Caco-2 (cell line): ENCODE data around the gene MAVS. TPM values are rescaled to one million over a fixed set of nuclear protein-coding genes. Genes with fewer than 3 reads are reported as not detected.

Source experiments
- BruUV-seq: library from RNA; stranded (reverse); fragments of 400-500 nt; replicated peaks from 2 replicates; lab custom pipeline; 2021; lab: Mats Ljungman, UMichigan
- CTCF ChIA-PET: fragments of 300-600 bp; sonication (Branson Sonifier 250); formaldehyde crosslinking; loops from one replicate; lab custom pipeline; 2022; ENCODE audit warnings: antibody characterized with exemption; lab: Charles Lee
- POLR2A ChIA-PET: fragments of 300-600 bp; sonication (Branson Sonifier 250); formaldehyde crosslinking; loops from one replicate; lab custom pipeline; 2022; ENCODE audit warnings: antibody characterized with exemption; lab: Charles Lee
- DNase-seq, 2 experiments: peaks; one replicate each; pipeline versions ENCODE4 v3.0.0 to v3.0.0-alpha.2; 2020 to 2022
- H3K27me3 ChIP-seq: replicated peaks from 2 replicates; pipeline ENCODE4 v1.6.0; 2011; ENCODE audit warnings: low read length; ENCODE audit not compliant: control insufficient read depth, insufficient read depth
- H3K36me3 ChIP-seq: 2 replicates; pipeline ENCODE4 v1.5.1; 2011; ENCODE audit warnings: low read length; ENCODE audit not compliant: control insufficient read depth, insufficient read depth
- H3K4me1 ChIP-seq: fragments of 250-450 bp; sonication (Bioruptor Pico); 2 replicates; pipeline ENCODE4 v1.5.1; 2020; ENCODE audit warnings: mild to moderate bottlenecking
- H3K4me3 ChIP-seq: 2 replicates; pipeline ENCODE4 v1.5.1; 2011; ENCODE audit warnings: low read depth, mild to moderate bottlenecking, control low read depth, low read length
- H3K9me3 ChIP-seq: fragments of 250-450 bp; sonication (Bioruptor Pico); 2 replicates; pipeline ENCODE4 v1.5.1; 2020; ENCODE audit warnings: mild to moderate bottlenecking, moderate library complexity
- H3K27ac Mint-ChIP-seq: one replicate; pipeline ENCODE4 v1.8.0; 2022; ENCODE audit warnings: mixed read lengths; ENCODE audit not compliant: unreplicated experiment
- H3K27me3 Mint-ChIP-seq: one replicate; pipeline ENCODE4 v1.8.0; 2022; ENCODE audit warnings: mixed read lengths; ENCODE audit not compliant: insufficient read depth, unreplicated experiment
- H3K36me3 Mint-ChIP-seq: one replicate; pipeline ENCODE4 v1.8.0; 2022; ENCODE audit warnings: mild to moderate bottlenecking, mixed read lengths; ENCODE audit not compliant: insufficient read depth, unreplicated experiment
- H3K4me1 Mint-ChIP-seq: one replicate; pipeline ENCODE4 v1.8.0; 2022; ENCODE audit warnings: low read depth, mixed read lengths; ENCODE audit not compliant: unreplicated experiment
- H3K4me3 Mint-ChIP-seq: one replicate; pipeline ENCODE4 v1.8.0; 2022; ENCODE audit warnings: mild to moderate bottlenecking, moderate library complexity, mixed read lengths; ENCODE audit not compliant: unreplicated experiment
- H3K9me3 Mint-ChIP-seq: one replicate; pipeline ENCODE4 v1.8.0; 2022; ENCODE audit warnings: mixed read lengths; ENCODE audit not compliant: unreplicated experiment
- intact Hi-C: fragments of 100-400 bp; cut with micrococcal nuclease; formaldehyde crosslinking; loops from one replicate; pipeline ENCODE4 v1.10.0; 2022; ENCODE audit not compliant: unreplicated experiment
- total RNA-seq: library from RNA; stranded (reverse); gene quantifications from 2 replicates; pipeline ENCODE4 v1.2.3, GENCODE V29; 2022
- TF ChIP-seq, protein P1 (sequence below), 2 experiments: fragments of 200-600 bp in 1 of 2; IDR thresholded peaks; 1 replicate in 1 of 2; 2 replicates in 1 of 2; pipeline versions ENCODE4 v1.5.1 to v1.8.0; 2011 to 2022; ENCODE audit warnings: antibody characterized with exemption in 1 of 2, control low read depth in 1 of 2, inconsistent platforms in 1 of 2, low read depth in 1 of 2, low read length in 1 of 2, mild to moderate bottlenecking in 1 of 2, moderate library complexity in 1 of 2; ENCODE audit not compliant: insufficient read depth in 1 of 2, severe bottlenecking in 1 of 2, unreplicated experiment in 1 of 2

MAVS gene
- total RNA-seq, 1 experiment from 2014 or later: 56.4 TPM

DNA sequence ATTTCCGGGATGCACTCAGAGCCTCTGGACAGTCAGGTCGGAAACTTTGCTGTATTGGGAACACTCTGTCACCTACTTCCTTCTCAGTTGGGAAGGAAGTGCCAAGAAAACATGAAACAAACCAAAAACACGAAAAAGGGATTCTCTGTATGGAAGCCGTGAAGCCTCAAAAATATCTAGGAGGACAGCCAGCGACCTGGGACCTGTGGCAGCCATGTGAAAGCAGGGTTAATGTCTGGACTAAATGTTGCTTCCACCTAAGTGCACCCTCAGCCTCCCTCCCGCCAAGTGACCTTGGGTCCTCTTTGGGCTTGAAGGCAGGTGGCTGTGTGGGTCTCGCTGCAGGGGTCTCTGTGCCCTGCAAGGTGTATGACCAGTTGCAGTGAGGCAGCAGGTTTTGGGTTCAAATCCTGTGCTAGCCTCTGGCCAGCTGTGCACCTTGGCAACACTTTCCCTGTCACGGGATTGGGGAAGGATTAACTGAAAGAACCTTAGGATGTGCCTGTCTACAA lies 851 bp downstream of the MAVS start:
- Mint-ChIP-seq H3K4me3 (peak overlapping the region; percentile 92), H3K9me3 (no peaks in the 10 kb centered on the region), H3K27ac (peak overlapping the region; percentile 94), H3K4me1 (peaks cover 10% of the 10 kb centered on the region), H3K27me3 (no peaks in the 10 kb centered on the region), H3K36me3 (peaks cover 29% of the 10 kb centered on the region)
- H3K27me3 ChIP-seq: no peaks in the 10 kb centered on the region
- peak overlapping the region; percentile 57 for H3K4me3 ChIP-seq
- DNase-seq: no peak
- H3K9me3 ChIP-seq: no peaks in the 10 kb centered on the region
- BruUV-seq: TSS peak; percentile 70
- ChIA-PET CTCF (interaction anchor here (0.8 to 1.0 kb wide), 2 partner anchors 61 to 245 kb away, joined by 6 to 8 read pairs; partner anchors contain the start of gene CENPB), POLR2A (interaction anchor here (1.0 kb wide), 1 partner anchor 27 kb away, joined by 4 read pairs; the partner anchor contains the start of gene AP5S1)
- TF ChIP-seq, protein P1, sequence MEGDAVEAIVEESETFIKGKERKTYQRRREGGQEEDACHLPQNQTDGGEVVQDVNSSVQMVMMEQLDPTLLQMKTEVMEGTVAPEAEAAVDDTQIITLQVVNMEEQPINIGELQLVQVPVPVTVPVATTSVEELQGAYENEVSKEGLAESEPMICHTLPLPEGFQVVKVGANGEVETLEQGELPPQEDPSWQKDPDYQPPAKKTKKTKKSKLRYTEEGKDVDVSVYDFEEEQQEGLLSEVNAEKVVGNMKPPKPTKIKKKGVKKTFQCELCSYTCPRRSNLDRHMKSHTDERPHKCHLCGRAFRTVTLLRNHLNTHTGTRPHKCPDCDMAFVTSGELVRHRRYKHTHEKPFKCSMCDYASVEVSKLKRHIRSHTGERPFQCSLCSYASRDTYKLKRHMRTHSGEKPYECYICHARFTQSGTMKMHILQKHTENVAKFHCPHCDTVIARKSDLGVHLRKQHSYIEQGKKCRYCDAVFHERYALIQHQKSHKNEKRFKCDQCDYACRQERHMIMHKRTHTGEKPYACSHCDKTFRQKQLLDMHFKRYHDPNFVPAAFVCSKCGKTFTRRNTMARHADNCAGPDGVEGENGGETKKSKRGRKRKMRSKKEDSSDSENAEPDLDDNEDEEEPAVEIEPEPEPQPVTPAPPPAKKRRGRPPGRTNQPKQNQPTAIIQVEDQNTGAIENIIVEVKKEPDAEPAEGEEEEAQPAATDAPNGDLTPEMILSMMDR (IDR thresholded peaks at IDR 0.05; ENCODE audit: insufficient read depth in 1 of 2, low read depth in 1 of 2, low read length in 1 of 2, severe bottlenecking in 1 of 2, unreplicated experiment in 1 of 2): no peak
- intact Hi-C loops: loop anchor here (2.0 kb wide), 1 partner anchor 27 kb away; the partner anchor contains the start of gene AP5S1
- no peaks in the 10 kb centered on the region for H3K36me3 ChIP-seq
- H3K4me1 ChIP-seq: peaks cover 12% of the 10 kb centered on the region

DNA sequence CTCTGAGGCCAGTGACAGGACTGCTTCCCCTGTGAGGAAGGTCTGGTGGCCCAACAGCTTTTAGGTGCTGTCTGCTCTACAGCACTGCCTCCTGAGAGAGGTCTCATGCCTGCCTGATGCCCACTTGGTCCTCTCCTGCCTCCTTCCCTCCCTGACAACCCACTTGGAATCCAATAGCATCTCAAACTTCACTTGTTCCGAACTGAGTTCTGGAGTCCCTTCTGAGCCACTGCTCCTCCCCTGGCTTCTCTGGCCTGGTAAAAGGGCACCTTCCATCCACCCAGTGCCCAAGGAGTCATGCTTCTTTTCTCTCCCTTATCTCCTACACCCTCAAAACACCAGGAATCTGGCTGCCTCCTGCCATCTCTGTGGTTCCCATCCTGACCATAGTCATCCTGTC lies 1.9 kb downstream of the MAVS start:
- BruUV-seq: no TSS peak
- intact Hi-C loops: no loop called here
- Mint-ChIP-seq H3K36me3 (peaks cover 29% of the 10 kb centered on the region), H3K4me3 (peak overlapping the region; percentile 62), H3K9me3 (no peaks in the 10 kb centered on the region), H3K4me1 (peaks cover 10% of the 10 kb centered on the region), H3K27ac (peak overlapping the region; percentile 60), H3K27me3 (no peaks in the 10 kb centered on the region)
- H3K36me3 ChIP-seq: no peaks in the 10 kb centered on the region
- TF ChIP-seq, protein P1 (IDR thresholded peaks at IDR 0.05; ENCODE audit: insufficient read depth in 1 of 2, low read depth in 1 of 2, low read length in 1 of 2, severe bottlenecking in 1 of 2, unreplicated experiment in 1 of 2): no peak
- H3K4me1 ChIP-seq: peaks cover 10% of the 10 kb centered on the region
- H3K27me3 ChIP-seq: no peaks in the 10 kb centered on the region
- no peak for DNase-seq
- H3K4me3 ChIP-seq: no peak overlapping the region
- no peaks in the 10 kb centered on the region for H3K9me3 ChIP-seq
- POLR2A ChIA-PET: interaction anchor here (1.1 kb wide), 1 partner anchor 23 kb away, joined by 3 read pairs; no protein-coding TSS in a partner anchor
- CTCF ChIA-PET: no interaction called here

DNA sequence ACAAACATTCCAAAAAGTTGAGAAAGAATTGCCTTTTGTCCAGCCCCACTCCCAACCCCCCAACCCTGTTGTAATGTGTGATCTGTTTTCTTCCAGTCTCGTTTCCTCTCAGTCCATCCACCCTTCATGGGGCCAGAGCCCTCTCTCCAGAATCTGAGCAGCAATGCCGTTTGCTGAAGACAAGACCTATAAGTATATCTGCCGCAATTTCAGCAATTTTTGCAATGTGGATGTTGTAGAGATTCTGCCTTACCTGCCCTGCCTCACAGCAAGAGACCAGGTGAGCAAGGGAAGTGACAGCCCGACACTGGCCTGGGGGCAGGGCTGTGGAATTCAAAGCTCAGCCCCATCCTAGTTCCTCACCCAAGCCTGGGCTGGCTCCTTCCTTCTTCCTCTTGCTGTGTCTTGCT lies 7.8 kb downstream of the MAVS start:
- no TSS peak for BruUV-seq
- DNase-seq: peak; percentile 72 to 83
- Mint-ChIP-seq H3K9me3 (no peaks in the 10 kb centered on the region), H3K27me3 (no peaks in the 10 kb centered on the region), H3K4me3 (peak overlapping the region; percentile 37), H3K27ac (peak overlapping the region; percentile 84), H3K4me1 (peaks cover 11% of the 10 kb centered on the region), H3K36me3 (peaks cover 61% of the 10 kb centered on the region)
- no peak overlapping the region for H3K4me3 ChIP-seq
- H3K27me3 ChIP-seq: no peaks in the 10 kb centered on the region
- intact Hi-C loops: loop anchor here (1.0 kb wide), 2 partner anchors 8 to 34 kb away; partner anchors contain the start of genes AP5S1 and MAVS
- TF ChIP-seq, protein P1 (IDR thresholded peaks at IDR 0.05; ENCODE audit: insufficient read depth in 1 of 2, low read depth in 1 of 2, low read length in 1 of 2, severe bottlenecking in 1 of 2, unreplicated experiment in 1 of 2): no peak
- H3K36me3 ChIP-seq: peaks cover 4% of the 10 kb centered on the region
- H3K4me1 ChIP-seq: peaks cover 4% of the 10 kb centered on the region
- POLR2A ChIA-PET: interaction anchor here (0.7 to 1.2 kb wide), 3 partner anchors 12 to 34 kb away, joined by 4 to 10 read pairs (median 7); partner anchors contain the start of gene AP5S1
- no peaks in the 10 kb centered on the region for H3K9me3 ChIP-seq
- CTCF ChIA-PET: interaction anchor here (0.7 to 1.4 kb wide), 8 partner anchors 12 to 218 kb away, joined by 3 to 8 read pairs (median 6); partner anchors contain the start of genes AP5S1, CENPB and SPEF1
